ENCODE results near the gene RAB17.

Gene RAB17

GRCh38 chr2:237633061-237633561 is 42.6 kb upstream of the RAB17 start:
- H3K4me3 ChIP-seq (ENCODE audit: low read length) = no peak overlapping the region
- no peak for DNase-seq (ENCODE audit: low read depth)
- TF ChIP-seq, protein P1, sequence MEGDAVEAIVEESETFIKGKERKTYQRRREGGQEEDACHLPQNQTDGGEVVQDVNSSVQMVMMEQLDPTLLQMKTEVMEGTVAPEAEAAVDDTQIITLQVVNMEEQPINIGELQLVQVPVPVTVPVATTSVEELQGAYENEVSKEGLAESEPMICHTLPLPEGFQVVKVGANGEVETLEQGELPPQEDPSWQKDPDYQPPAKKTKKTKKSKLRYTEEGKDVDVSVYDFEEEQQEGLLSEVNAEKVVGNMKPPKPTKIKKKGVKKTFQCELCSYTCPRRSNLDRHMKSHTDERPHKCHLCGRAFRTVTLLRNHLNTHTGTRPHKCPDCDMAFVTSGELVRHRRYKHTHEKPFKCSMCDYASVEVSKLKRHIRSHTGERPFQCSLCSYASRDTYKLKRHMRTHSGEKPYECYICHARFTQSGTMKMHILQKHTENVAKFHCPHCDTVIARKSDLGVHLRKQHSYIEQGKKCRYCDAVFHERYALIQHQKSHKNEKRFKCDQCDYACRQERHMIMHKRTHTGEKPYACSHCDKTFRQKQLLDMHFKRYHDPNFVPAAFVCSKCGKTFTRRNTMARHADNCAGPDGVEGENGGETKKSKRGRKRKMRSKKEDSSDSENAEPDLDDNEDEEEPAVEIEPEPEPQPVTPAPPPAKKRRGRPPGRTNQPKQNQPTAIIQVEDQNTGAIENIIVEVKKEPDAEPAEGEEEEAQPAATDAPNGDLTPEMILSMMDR (conservative IDR thresholded peaks at IDR 0.05; ENCODE audit: low read length) = no peak

- TF ChIP-seq, protein P1 (conservative IDR thresholded peaks at IDR 0.05; ENCODE audit: low read length) = no peak
- H3K4me3 ChIP-seq (ENCODE audit: low read length) = no peak overlapping the region
- no peak for DNase-seq (ENCODE audit: low read depth)
These were observed 41.5 kb upstream of the RAB17 start for GRCh38 chr2:237631801-237632585.

DNA sequence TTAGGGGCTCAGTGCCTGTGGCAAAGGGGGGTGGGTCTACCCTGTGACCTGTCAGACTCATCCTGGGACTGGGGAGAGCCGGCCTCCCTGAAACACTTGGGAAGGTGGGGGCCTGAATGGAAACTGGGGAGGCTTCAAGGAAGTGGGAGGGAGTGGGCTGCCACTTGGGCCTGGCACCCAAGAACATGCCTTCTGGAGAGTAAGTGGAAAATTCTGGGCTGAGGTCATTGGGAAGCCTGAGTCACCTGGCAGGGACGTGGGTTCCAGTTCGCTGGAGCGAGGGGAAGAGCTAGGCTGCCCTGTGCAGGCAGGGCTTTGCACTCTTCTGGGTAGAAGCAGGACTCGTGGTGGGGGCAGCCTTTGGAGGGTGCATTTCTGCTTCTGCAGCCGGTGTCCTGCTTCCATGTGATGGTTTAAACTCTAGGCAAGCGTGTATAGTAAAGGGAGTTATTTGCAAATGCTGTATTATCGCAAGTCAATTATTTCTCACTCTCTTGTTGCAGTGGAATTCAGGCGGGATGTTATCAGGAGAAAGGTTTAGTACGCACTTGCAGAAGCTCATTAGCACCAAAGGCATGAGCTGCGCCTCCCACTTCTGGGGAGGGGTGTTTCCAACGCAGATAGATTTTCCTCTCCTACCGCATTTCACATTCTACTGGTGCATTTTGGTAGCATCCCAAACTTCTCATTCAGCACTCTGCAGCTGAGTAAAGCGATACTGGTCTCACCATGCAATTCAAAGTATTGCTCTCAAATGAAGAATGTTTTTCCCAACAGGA is 40.7 kb upstream of the RAB17 start:
- no peak overlapping the region for H3K4me3 ChIP-seq (ENCODE audit: low read length)
- TF ChIP-seq, protein P1 (conservative IDR thresholded peaks at IDR 0.05; ENCODE audit: low read length) = no peak
- no peak for DNase-seq (ENCODE audit: low read depth)

DNA sequence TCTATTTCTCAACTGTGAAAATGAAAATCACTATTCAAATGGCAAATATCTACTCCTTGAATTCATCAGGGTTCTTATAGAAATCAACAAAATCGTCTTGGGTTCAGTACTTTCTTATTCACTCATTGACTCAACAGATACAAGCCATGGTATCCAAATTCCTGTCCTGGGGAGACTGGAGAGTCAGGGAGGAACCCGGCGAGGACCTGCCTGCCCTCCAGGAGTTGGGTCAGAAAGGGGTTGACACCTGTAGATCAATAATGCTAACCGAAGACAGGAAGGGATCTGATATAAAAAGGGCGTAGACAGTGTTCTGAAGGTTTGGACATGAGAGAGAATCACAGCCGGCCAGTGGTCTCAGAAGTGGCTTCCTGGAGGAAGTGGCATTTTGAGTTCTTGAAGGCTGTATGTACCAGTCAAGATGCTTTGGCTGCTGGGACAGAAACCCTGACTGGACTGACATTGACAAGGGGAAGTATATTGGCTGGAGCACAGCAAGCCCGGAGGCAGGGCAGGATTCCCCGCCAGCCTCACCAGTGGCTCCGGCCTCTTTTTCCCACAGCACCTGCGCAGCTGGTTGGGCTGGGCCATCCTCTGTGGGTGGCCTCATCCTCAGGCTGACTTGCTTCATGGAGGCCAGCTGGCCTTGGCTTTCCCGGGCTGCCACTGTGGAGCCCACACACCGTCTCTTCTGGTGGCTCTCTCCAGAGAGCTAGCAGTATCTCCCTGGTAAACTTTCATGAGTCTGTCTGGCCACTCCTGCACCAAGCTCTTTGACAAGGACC is 39.9 kb upstream of the RAB17 start:
- no peak overlapping the region for H3K4me3 ChIP-seq (ENCODE audit: low read length)
- DNase-seq (ENCODE audit: low read depth) = no peak
- TF ChIP-seq, protein P1 (conservative IDR thresholded peaks at IDR 0.05; ENCODE audit: low read length) = no peak

- H3K4me3 ChIP-seq (ENCODE audit: low read length) = no peak overlapping the region
- peak; percentile 56 for DNase-seq (ENCODE audit: low read depth)
- TF ChIP-seq, protein P1 (conservative IDR thresholded peaks at IDR 0.05; ENCODE audit: low read length) = no peak
These were observed 39.2 kb upstream of the RAB17 start for GRCh38 chr2:237629739-237630138.

- TF ChIP-seq, protein P1 (conservative IDR thresholded peaks at IDR 0.05; ENCODE audit: low read length) = no peak
- no peak overlapping the region for H3K4me3 ChIP-seq (ENCODE audit: low read length)
- no peak for DNase-seq (ENCODE audit: low read depth)
These were observed 38.6 kb upstream of the RAB17 start for GRCh38 chr2:237629188-237629534.
